ENCODE data around the gene RAP1GDS1. TPM values are rescaled to one million over a fixed set of nuclear protein-coding genes. Genes with fewer than 3 reads are reported as not detected.

RAP1GDS1 gene
- total RNA-seq, 1 donor from 2014 or later, result 51.9 TPM

GRCh38 chr4:98482847-98483806 lies 221.9 kb downstream of the RAP1GDS1 start:
- DNase-seq, result no peak

DNA sequence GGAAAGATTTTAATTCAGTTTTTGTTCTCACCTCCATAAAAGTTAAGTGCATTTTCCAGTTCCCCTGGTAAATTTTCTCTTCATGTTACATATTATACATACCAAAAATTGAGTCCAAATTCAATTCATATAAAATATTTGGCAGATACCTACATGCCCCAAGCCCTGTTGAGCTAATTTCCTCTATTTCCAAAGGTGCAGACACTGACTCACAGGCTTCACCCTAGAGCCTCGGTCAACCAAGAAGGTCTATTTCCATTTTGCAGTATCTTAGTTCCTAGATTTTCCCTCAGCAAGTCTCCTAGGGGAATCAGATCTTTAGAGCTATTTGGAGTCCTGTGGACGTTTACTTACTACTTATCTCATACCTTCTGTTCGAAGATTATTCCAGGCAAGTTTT lies 222.8 kb downstream of the RAP1GDS1 start:
- DNase-seq, result no peak

GRCh38 chr4:98485816-98486345 lies 224.7 kb downstream of the RAP1GDS1 start:
- no peak for DNase-seq

- no peak for DNase-seq
Observed at GRCh38 chr4:98490251-98490650, 229.1 kb downstream of the RAP1GDS1 start.

DNA sequence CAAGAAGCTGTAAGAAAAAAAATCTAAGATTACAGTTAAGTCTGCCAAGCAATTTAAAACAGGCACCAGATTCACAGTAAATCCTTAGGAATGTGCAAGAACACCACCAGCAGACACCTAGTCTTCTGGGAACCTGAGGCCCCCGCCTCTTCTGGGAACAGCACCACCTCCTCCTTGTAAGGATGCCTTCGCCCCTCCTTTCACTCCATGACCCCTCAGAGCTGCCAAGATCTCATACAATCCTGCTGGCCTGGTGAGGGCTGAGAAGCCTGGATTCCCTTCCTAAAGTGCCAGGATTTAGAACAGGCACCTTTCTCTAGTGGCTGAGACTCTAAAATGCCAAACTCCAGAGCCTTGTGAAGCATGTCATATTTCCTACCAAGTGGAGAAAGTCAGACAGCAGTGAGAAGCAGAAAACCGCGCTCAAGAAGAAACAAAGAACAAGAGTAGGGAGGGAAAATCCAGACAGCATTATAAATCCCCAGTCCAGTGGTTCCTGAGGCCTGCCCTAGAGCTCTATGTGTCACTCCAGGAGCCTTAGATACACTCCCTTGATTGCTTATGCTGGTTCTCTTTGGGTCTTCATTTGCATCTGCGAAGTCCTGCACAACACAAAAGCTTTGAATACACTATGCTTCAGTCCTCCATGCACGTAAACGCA lies 230.8 kb downstream of the RAP1GDS1 start:
- DNase-seq, result peak; percentile 26

- DNase-seq, result no peak
Observed at GRCh38 chr4:98493296-98493695, 232.1 kb downstream of the RAP1GDS1 start.

Other genes starting within 250 kb of the RAP1GDS1 start
- gene STPG2, start 117.9 kb upstream of the RAP1GDS1 start, total RNA-seq, result 0.31 TPM